Skeletal muscle satellite cell (primary cell): ENCODE measurements around the gene ADI1.
"Not testable (repeated sequence)": the region's sequence is repeated elsewhere in the genome, so short reads cannot be mapped to it uniquely, and the experiment has no call there.

Source experiments
- H3K27me3 ChIP-seq: 2 replicates; pipeline ENCODE4 v1.7.0; 2013; ENCODE audit warnings: low read length; ENCODE audit not compliant: control insufficient read depth, insufficient read depth
- H3K36me3 ChIP-seq: 2 replicates; pipeline ENCODE4 v1.7.0; 2013; ENCODE audit warnings: mild to moderate bottlenecking, control low read depth, low read length; ENCODE audit not compliant: insufficient read depth
- H3K4me1 ChIP-seq: 2 replicates; pipeline ENCODE4 v1.7.0; 2013; ENCODE audit warnings: low read length; ENCODE audit not compliant: control insufficient read depth, insufficient read depth
- H3K4me2 ChIP-seq: 2 replicates; pipeline ENCODE4 v1.7.0; 2013; ENCODE audit warnings: mild to moderate bottlenecking, low read length
- H3K4me3 ChIP-seq: 2 replicates; pipeline ENCODE4 v1.7.0; 2013; ENCODE audit warnings: low read length
- H3K9ac ChIP-seq: 2 replicates; pipeline ENCODE4 v1.7.0; 2013; ENCODE audit warnings: mild to moderate bottlenecking, low read depth, low read length, moderate library complexity
- H3K9me3 ChIP-seq: replicated peaks from 2 replicates; pipeline ENCODE4 v1.7.0; 2013; ENCODE audit warnings: mild to moderate bottlenecking, control low read depth, low read length

ADI1 gene

DNA sequence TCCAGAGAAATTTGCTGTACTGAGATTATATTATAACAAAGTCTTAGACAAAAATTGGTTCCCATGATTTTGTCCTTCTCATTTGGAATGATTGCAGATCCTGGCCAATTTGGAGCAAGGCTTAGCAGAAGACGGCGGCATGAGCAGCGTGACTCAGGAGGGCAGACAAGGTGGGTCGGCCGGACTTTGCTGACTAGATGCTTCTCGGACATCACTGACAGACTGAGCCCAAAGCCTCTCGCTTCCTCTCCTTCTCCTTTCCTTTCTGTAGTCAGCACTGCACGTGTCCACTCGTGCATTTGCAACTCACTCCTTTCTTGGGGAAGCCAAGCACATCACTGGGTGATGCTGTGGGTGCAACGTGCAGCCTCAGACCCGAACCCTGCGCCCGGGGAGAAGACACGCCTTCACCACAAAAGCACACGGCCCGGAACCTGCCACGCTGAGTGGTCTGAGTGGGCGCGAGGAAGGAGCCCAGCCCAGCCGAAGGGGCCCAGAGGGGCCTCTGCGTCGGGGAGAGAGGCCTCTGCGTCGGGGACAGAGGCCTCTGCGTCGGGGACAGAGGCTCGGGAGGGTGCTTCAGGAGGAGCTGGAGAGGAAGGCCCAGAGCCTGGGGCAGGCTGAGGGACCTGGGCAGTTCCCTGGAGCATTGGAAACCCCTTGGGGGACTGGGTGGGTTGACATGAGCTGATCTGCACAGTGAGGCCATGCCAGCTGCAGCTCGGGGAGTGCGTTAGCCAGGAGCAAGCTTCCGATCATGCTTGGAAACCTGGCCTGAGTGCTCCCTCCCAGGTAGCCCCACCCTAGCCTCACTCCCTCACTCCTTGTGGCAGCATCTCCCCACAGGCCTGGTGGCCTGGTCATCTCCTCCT is 61.6 kb downstream of the ADI1 start:
- Histone ChIP-seq H3K4me3 (no peak overlapping the region), H3K27me3 (no peaks in the 10 kb centered on the region), H3K4me2 (no peak overlapping the region), H3K36me3 (peaks cover 16% of the 10 kb centered on the region), H3K9ac (no peak overlapping the region), H3K9me3 (no peaks in the 10 kb centered on the region), H3K4me1 (peaks cover 10% of the 10 kb centered on the region)

DNA sequence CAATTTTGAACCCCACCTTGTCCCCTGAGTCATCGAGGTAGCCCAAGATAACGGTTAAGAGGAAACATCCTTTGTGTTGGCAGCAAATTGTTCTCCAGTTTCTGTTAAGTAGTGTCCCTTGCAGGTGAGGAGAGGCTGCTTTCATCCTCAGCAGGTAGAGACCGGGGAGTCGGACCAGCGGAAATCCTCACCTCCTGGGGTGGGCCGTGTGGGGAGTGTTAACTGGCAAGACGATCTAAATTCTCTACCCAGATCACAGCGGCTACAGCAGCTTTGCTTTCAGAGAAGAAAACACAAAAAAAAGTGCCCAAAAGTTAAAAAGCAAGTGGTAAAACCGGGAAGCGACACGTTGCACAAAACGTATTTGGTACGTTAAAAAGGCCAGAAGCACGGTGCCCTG is 63.2 kb downstream of the ADI1 start:
- no peak overlapping the region for H3K4me2 ChIP-seq
- H3K36me3 ChIP-seq: peaks cover 15% of the 10 kb centered on the region
- no peaks in the 10 kb centered on the region for H3K9me3 ChIP-seq
- no peaks in the 10 kb centered on the region for H3K27me3 ChIP-seq
- H3K4me3 ChIP-seq: no peak overlapping the region
- no peak overlapping the region for H3K9ac ChIP-seq
- peaks cover 6% of the 10 kb centered on the region for H3K4me1 ChIP-seq

- no peak overlapping the region for H3K4me2 ChIP-seq
- no peaks in the 10 kb centered on the region for H3K9me3 ChIP-seq
- H3K4me3 ChIP-seq: no peak overlapping the region
- peaks cover 16% of the 10 kb centered on the region for H3K36me3 ChIP-seq
- no peak overlapping the region for H3K9ac ChIP-seq
- no peaks in the 10 kb centered on the region for H3K27me3 ChIP-seq
- H3K4me1 ChIP-seq: peaks cover 5% of the 10 kb centered on the region
Observed at GRCh38 chr2:3454802-3455201, 64.5 kb downstream of the ADI1 start.

GRCh38 chr2:3454005-3454404 is 65.3 kb downstream of the ADI1 start:
- H3K9ac ChIP-seq, H3K4me3 ChIP-seq, H3K4me2 ChIP-seq, H3K9me3 ChIP-seq, H3K4me1 ChIP-seq, H3K27me3 ChIP-seq: not testable (repeated sequence)
- peaks cover 19% of the 10 kb centered on the region for H3K36me3 ChIP-seq

DNA sequence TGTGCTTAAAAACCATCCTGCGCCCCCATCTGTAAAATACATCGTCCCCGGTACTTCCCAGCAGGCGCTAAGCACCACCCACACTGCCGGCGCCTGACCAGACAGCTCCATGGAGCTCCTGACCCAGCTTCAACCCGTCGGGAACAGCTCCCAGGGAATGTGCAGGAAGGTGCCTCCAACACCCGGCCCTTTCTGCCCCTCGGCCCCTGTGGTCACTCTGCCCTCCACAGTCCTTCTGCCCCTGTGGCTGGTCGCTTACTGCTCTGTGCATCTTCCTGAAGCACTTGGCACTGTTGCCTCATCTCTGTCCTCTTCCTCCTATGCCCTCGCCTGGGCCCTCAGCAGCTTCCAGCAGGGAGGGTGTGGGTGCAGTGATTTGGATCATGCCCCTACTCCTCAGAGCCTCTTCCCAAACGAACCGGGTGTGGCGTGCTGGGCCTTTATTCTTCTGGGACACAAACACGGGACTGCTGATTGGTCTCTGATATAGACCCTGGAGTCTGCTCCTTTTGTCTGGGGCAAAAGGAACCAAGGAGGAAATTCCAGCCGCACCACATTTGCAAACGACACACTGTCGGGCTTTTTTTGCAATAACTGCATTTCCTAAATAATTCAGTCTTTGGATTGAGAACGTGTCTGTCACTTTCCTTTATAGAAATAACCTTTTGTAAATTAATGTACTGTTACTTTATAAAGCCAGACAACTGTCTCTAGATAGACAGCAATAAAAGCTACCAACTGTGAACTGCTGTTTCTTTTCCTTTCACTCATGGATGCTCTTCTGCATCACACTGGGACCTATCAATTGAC is 65.9 kb downstream of the ADI1 start:
- H3K4me3 ChIP-seq: no peak overlapping the region
- no peak overlapping the region for H3K9ac ChIP-seq
- H3K4me2 ChIP-seq: no peak overlapping the region
- no peaks in the 10 kb centered on the region for H3K4me1 ChIP-seq
- H3K27me3 ChIP-seq: no peaks in the 10 kb centered on the region
- no peaks in the 10 kb centered on the region for H3K9me3 ChIP-seq
- H3K36me3 ChIP-seq: peaks cover 18% of the 10 kb centered on the region

DNA sequence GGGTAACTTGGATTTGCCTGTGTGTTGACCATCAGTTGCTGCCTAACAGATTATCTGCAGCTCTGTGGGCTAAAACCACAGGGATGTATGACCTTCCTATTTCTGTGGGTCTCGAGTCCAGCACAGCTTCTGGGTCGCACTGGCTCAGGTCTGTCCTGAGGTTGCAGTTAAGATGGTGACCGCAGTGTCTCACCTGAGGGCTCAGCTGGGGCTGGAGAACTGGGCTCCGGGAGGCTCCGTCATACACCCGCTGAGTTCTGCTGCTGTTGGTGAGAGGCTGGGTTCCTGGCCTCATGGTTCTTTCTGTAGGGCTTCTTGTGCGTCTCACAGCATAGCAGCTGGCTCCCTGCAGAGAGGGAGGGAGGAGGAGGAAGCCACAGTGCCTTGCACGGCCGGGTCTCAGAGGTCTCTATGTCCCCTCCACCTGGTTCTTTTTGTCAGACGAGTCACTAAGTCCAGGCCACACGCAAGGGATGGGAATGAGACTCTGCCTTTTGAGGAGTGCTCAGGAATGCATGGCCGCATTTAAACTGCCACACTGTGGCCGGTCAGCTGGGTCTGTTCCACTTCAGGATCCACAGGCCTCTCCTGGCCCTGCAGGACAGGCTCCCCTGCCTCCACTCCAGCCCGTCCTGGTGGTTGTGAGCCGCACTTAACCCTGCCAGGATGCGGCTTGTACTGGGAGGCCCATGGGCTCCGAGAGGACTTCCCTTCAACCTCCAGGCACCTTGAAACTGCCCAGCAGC is 67.2 kb downstream of the ADI1 start:
- Histone ChIP-seq H3K4me2 (no peak overlapping the region), H3K9me3 (no peaks in the 10 kb centered on the region), H3K9ac (no peak overlapping the region), H3K27me3 (no peaks in the 10 kb centered on the region), H3K4me1 (no peaks in the 10 kb centered on the region), H3K36me3 (peaks cover 24% of the 10 kb centered on the region), H3K4me3 (no peak overlapping the region)

DNA sequence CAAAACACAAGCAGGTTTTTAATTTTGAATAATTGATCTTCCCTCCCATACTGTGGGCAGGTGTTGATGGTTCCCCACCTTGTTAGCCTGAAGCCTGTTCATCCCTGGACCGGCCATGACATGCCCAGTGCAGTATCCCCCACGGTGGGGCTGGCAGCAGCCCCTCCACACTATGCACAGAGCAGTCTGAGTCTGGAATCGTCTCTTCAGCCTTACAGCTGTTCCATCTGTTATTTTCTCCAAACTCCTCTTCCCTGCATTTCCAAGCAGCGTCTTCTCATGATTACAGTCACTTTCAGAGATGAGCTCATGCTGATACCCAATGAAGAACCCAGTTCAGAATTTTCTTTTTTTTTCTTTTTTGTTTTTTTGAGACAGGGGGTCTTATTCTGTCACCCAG is 68.2 kb downstream of the ADI1 start:
- Histone ChIP-seq H3K4me3 (no peak overlapping the region), H3K27me3 (no peaks in the 10 kb centered on the region), H3K4me2 (no peak overlapping the region), H3K9ac (no peak overlapping the region), H3K4me1 (no peaks in the 10 kb centered on the region), H3K36me3 (peaks cover 33% of the 10 kb centered on the region), H3K9me3 (no peaks in the 10 kb centered on the region)

- no peaks in the 10 kb centered on the region for H3K27me3 ChIP-seq
- H3K4me3 ChIP-seq: no peak overlapping the region
- no peaks in the 10 kb centered on the region for H3K4me1 ChIP-seq
- peaks cover 40% of the 10 kb centered on the region for H3K36me3 ChIP-seq
- no peaks in the 10 kb centered on the region for H3K9me3 ChIP-seq
- H3K4me2 ChIP-seq: no peak overlapping the region
- no peak overlapping the region for H3K9ac ChIP-seq
Observed at GRCh38 chr2:3450385-3451010, 68.8 kb downstream of the ADI1 start.

GRCh38 chr2:3449936-3450335 is 69.4 kb downstream of the ADI1 start:
- Histone ChIP-seq H3K9ac (no peak overlapping the region), H3K27me3 (no peaks in the 10 kb centered on the region), H3K9me3 (no peaks in the 10 kb centered on the region), H3K4me1 (no peaks in the 10 kb centered on the region), H3K36me3 (peaks cover 43% of the 10 kb centered on the region), H3K4me3 (no peak overlapping the region), H3K4me2 (no peak overlapping the region)

DNA sequence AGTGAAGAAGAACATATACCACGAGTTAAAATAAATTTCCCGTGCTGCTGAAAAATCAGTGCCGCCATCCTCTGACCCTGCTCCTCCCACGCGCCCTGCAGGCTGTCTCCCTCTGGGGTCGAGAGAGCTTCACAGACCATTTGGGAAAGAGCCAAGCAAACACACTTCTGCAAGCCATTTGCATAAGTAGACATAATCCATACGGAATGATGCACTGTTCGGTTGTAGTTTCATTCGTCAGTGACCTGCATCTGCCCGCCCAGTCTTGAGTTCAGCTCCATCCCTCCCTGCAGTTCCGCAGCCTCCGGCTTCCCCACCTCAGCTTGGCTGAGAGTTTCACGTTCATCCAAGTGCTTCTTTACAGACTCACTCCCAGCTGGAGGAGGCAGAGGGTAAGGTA is 70.2 kb downstream of the ADI1 start:
- Histone ChIP-seq H3K4me2 (no peak overlapping the region), H3K4me3 (no peak overlapping the region), H3K4me1 (no peaks in the 10 kb centered on the region), H3K9me3 (no peaks in the 10 kb centered on the region), H3K27me3 (no peaks in the 10 kb centered on the region), H3K36me3 (peaks cover 47% of the 10 kb centered on the region), H3K9ac (no peak overlapping the region)

DNA sequence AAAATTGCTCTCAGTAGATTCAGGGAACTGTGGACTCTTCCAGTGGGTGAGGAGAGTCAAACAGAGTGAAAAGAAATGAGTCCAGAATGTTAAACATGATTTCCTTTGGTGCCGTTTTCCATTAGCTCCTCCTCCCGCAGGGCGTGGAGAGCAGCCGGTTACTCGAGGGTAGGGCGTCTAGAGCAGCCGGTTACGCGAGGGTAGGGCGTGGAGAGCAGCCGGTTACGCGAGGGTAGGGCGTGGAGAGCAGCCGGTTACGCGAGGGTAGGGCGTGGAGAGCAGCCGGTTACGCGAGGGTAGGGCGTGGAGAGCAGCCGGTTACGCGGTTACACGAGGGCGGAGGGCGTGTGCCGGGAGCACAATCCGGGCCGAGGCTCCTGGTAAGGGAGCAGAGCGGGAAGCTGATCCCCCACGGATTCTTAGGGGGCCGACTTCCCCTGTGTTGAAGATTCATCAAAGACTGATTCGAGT is 70.9 kb downstream of the ADI1 start:
- not testable (repeated sequence) for H3K9me3 ChIP-seq, H3K9ac ChIP-seq, H3K27me3 ChIP-seq, H3K4me2 ChIP-seq, H3K4me3 ChIP-seq, H3K4me1 ChIP-seq
- peaks cover 54% of the 10 kb centered on the region for H3K36me3 ChIP-seq
